Keratinocyte (primary cell): ENCODE results near the gene YWHAQ.

Source experiments
- CTCF ChIP-seq, 3 experiments: IDR thresholded peaks in 1 of 3; conservative IDR thresholded peaks in 1 of 3; optimal IDR thresholded peaks in 1 of 3; 2 replicates in 2 of 3; 3 replicates in 1 of 3; pipeline versions ENCODE3 to v1.5.1; 2011; ENCODE audit warnings: low read length in 3 of 3, mild to moderate bottlenecking in 3 of 3, moderate library complexity in 2 of 3, control low read depth in 1 of 3, inconsistent platforms in 1 of 3; ENCODE audit not compliant: insufficient read depth in 2 of 3; ENCODE audit errors: extremely low read depth in 1 of 3
- EZH2 ChIP-seq: IDR thresholded peaks from one replicate; pipeline ENCODE4 v1.6.1; 2012; ENCODE audit warnings: inconsistent platforms, mild to moderate bottlenecking, low read length, moderate library complexity

- TF ChIP-seq CTCF (optimal IDR thresholded peaks at IDR 0.05 in 1 of 3, IDR thresholded peaks at IDR 0.05 in 1 of 3, conservative IDR thresholded peaks at IDR 0.05 in 1 of 3; ENCODE audit: extremely low read depth in 1 of 3, insufficient read depth in 2 of 3, low read length in 3 of 3) (no peak), EZH2 (no peak)
These were observed 85.3 kb downstream of the YWHAQ start for GRCh38 chr2:9545502-9545901.
